H9 (cell line): ENCODE measurements around the gene DGCR8. TPM values are rescaled to one million over a fixed set of nuclear protein-coding genes. Genes with fewer than 3 reads are reported as not detected.
A peak's percentile ranks its signal among the peaks of the same experiment; 100 is the strongest.

Experiments used
- DNase-seq: peaks from one replicate; pipeline ENCODE4 v3.0.0-alpha.2; 2017
- H2AFZ ChIP-seq: one replicate; pipeline ENCODE4 v1.6.1; 2013; ENCODE audit warnings: mild to moderate bottlenecking, low read length, control low read depth, moderate library complexity
- H2AK5ac ChIP-seq: 2 replicates; pipeline ENCODE4 v1.6.1; 2013; ENCODE audit warnings: low read length, control low read depth, mixed read lengths; ENCODE audit not compliant: insufficient read length
- H2BK120ac ChIP-seq: one replicate; pipeline ENCODE4 v1.6.1; 2013; ENCODE audit warnings: low read depth, mild to moderate bottlenecking, low read length, control low read depth, inconsistent platforms; ENCODE audit not compliant: poor library complexity, severe bottlenecking
- H2BK12ac ChIP-seq: 2 replicates; pipeline ENCODE4 v1.6.1; 2013; ENCODE audit warnings: low read length, control low read depth, mixed read lengths, low read depth; ENCODE audit not compliant: insufficient read length
- H2BK15ac ChIP-seq: 2 replicates; pipeline ENCODE4 v1.6.1; 2013; ENCODE audit warnings: low read depth, low read length, control low read depth
- H2BK20ac ChIP-seq: one replicate; pipeline ENCODE4 v1.6.1; 2013; ENCODE audit warnings: low read depth, mild to moderate bottlenecking, low read length, control low read depth, inconsistent platforms; ENCODE audit not compliant: poor library complexity, severe bottlenecking
- H2BK5ac ChIP-seq: 2 replicates; pipeline ENCODE4 v1.6.1; 2013; ENCODE audit warnings: low read length, control low read depth, mixed read lengths; ENCODE audit not compliant: insufficient read length
- H3K14ac ChIP-seq: 2 replicates; pipeline ENCODE4 v1.6.1; 2013; ENCODE audit warnings: low read length, control low read depth; ENCODE audit not compliant: insufficient read depth
- H3K18ac ChIP-seq: 2 replicates; pipeline ENCODE4 v1.6.1; 2013; ENCODE audit warnings: low read depth, mild to moderate bottlenecking, mixed read lengths, low read length, control low read depth; ENCODE audit not compliant: insufficient read length
- H3K23ac ChIP-seq: 2 replicates; pipeline ENCODE4 v1.6.1; 2013; ENCODE audit warnings: low read length, control low read depth, mixed read lengths, low read depth; ENCODE audit not compliant: insufficient read length
- H3K23me2 ChIP-seq: 2 replicates; pipeline ENCODE4 v1.6.1; 2013; ENCODE audit warnings: low read depth, mild to moderate bottlenecking, mixed read lengths, low read length, control low read depth; ENCODE audit not compliant: insufficient read length, poor library complexity, severe bottlenecking
- H3K27ac ChIP-seq: 2 replicates; pipeline ENCODE4 v1.5.1; 2013; ENCODE audit warnings: low read length, control low read depth, mixed read lengths, low read depth; ENCODE audit not compliant: insufficient read length
- H3K27me3 ChIP-seq: 2 replicates; pipeline ENCODE4 v1.6.1; 2013; ENCODE audit warnings: low read length, control low read depth, inconsistent platforms; ENCODE audit not compliant: insufficient read depth
- H3K4ac ChIP-seq: 2 replicates; pipeline ENCODE4 v1.6.1; 2013; ENCODE audit warnings: low read depth, mild to moderate bottlenecking, control low read depth, inconsistent platforms, low read length, moderate library complexity
- H3K4me1 ChIP-seq: 2 replicates; pipeline ENCODE4 v1.6.1; 2013; ENCODE audit warnings: low read length, control low read depth, inconsistent platforms; ENCODE audit not compliant: insufficient read depth
- H3K4me2 ChIP-seq: 2 replicates; pipeline ENCODE4 v1.6.1; 2013; ENCODE audit warnings: low read length, control low read depth, mixed read lengths; ENCODE audit not compliant: insufficient read length, insufficient read depth
- H3K56ac ChIP-seq: 2 replicates; pipeline ENCODE4 v1.6.1; 2013; ENCODE audit warnings: low read depth, mild to moderate bottlenecking, mixed read lengths, low read length, control low read depth; ENCODE audit not compliant: insufficient read length
- H3K79me1 ChIP-seq: 2 replicates; pipeline ENCODE4 v1.6.1; 2013; ENCODE audit warnings: low read depth, mild to moderate bottlenecking, moderate library complexity, low read length, control low read depth, inconsistent platforms; ENCODE audit not compliant: insufficient read depth, poor library complexity, severe bottlenecking
- H3K79me2 ChIP-seq: 2 replicates; pipeline ENCODE4 v1.6.1; 2013; ENCODE audit warnings: low read length, control low read depth, inconsistent platforms; ENCODE audit not compliant: insufficient read depth
- H3K9ac ChIP-seq: 2 replicates; pipeline ENCODE4 v1.6.1; 2013; ENCODE audit warnings: low read length, control low read depth, mixed read lengths; ENCODE audit not compliant: insufficient read length; ENCODE audit errors: extremely low read depth
- H3K9me3 ChIP-seq: one replicate; pipeline ENCODE4 v1.6.1; 2013; ENCODE audit warnings: low read depth, low read length, inconsistent platforms; ENCODE audit not compliant: control insufficient read depth
- H3T11ph ChIP-seq: one replicate; pipeline ENCODE4 v1.6.1; 2013; ENCODE audit warnings: mild to moderate bottlenecking, low read length, control low read depth, inconsistent platforms
- H4K20me1 ChIP-seq: one replicate; pipeline ENCODE4 v1.6.1; 2013; ENCODE audit not compliant: control insufficient read depth, insufficient read length, insufficient read depth
- H4K5ac ChIP-seq: 2 replicates; pipeline ENCODE4 v1.6.1; 2013; ENCODE audit warnings: low read depth, mild to moderate bottlenecking, mixed read lengths, low read length, control low read depth; ENCODE audit not compliant: insufficient read length
- H4K8ac ChIP-seq: replicated peaks from 2 replicates; pipeline ENCODE4 v1.6.1; 2013; ENCODE audit warnings: low read length, control low read depth, mixed read lengths, low read depth; ENCODE audit not compliant: insufficient read length
- H4K91ac ChIP-seq: 2 replicates; pipeline ENCODE4 v1.6.1; 2013; ENCODE audit warnings: low read depth, mild to moderate bottlenecking, moderate library complexity, mixed read lengths, low read length, control low read depth; ENCODE audit not compliant: insufficient read length
- H3K27ac Mint-ChIP-seq, 3 experiments: 2 replicates in 2 of 3; 3 replicates in 1 of 3; pipeline ENCODE4 v1.8.0; 2020 to 2021; ENCODE audit warnings: mixed read lengths in 3 of 3, mild to moderate bottlenecking in 1 of 3, moderate library complexity in 1 of 3
- H3K27me3 Mint-ChIP-seq: 2 replicates; pipeline ENCODE4 v1.8.0; 2021; ENCODE audit warnings: low read depth, mild to moderate bottlenecking, moderate library complexity, mixed read lengths
- H3K36me3 Mint-ChIP-seq, 3 experiments: 2 replicates in 2 of 3; 3 replicates in 1 of 3; pipeline ENCODE4 v1.8.0; 2020 to 2021; ENCODE audit warnings: low read depth in 3 of 3, mixed read lengths in 3 of 3; ENCODE audit not compliant: insufficient read depth in 1 of 3
- H3K4me1 Mint-ChIP-seq, 2 experiments: 2 replicates each; pipeline ENCODE4 v1.8.0; 2020; ENCODE audit warnings: mixed read lengths in 2 of 2
- H3K4me3 Mint-ChIP-seq, 2 experiments: 2 replicates in 1 of 2; 3 replicates in 1 of 2; pipeline ENCODE4 v1.8.0; 2020 to 2021; ENCODE audit warnings: mild to moderate bottlenecking in 2 of 2, mixed read lengths in 2 of 2, moderate library complexity in 1 of 2
- H3K9me3 Mint-ChIP-seq, 2 experiments: 2 replicates in 1 of 2; 3 replicates in 1 of 2; pipeline ENCODE4 v1.8.0; 2020; ENCODE audit warnings: mild to moderate bottlenecking in 2 of 2, mixed read lengths in 2 of 2, moderate library complexity in 1 of 2
- CTCF ChIP-seq: fragments of 200-600 bp; sonication (generic); conservative IDR thresholded peaks from 3 replicates; pipeline ENCODE4 v1.8.0; 2021; ENCODE audit warnings: antibody characterized with exemption, mild to moderate bottlenecking
- WGBS: extraction: QIAGEN DNeasy Blood & Tissue Kit; methylation state at CpG from one replicate; pipeline ENCODE4 v1.1.7; 2013; ENCODE audit warnings: missing lambda C conversion rate, low lambda C conversion rate, mixed read lengths; ENCODE audit not compliant: insufficient read length; ENCODE audit errors: extremely low coverage; 5-methylcytosine and 5-hydroxymethylcytosine counted together
- total RNA-seq: library from RNA; stranded (reverse); gene quantifications from 2 replicates; pipeline ENCODE4 v1.2.1, GENCODE V29; 2021

Gene DGCR8
- total RNA-seq, 1 experiment from 2014 or later, result 74.5 TPM

- Histone ChIP-seq H3K9ac (no peak overlapping the region), H2BK15ac (no peak overlapping the region), H2AK5ac (no peak overlapping the region), H4K5ac (no peak overlapping the region), H3K14ac (no peak overlapping the region), H3T11ph (no peak overlapping the region), H2BK12ac (no peak overlapping the region), H3K23ac (no peak overlapping the region), H4K20me1 (no peaks in the 10 kb centered on the region), H3K56ac (no peak overlapping the region), H2AFZ (no peak overlapping the region), H3K79me2 (no peaks in the 10 kb centered on the region), H4K8ac (no peak overlapping the region), H3K27me3 (no peaks in the 10 kb centered on the region), H3K9me3 (no peaks in the 10 kb centered on the region), H3K4me2 (no peak overlapping the region), H3K4me1 (no peaks in the 10 kb centered on the region), H4K91ac (no peak overlapping the region), H3K27ac (no peak overlapping the region), H3K4ac (no peak overlapping the region), H3K79me1 (no peaks in the 10 kb centered on the region), H2BK20ac (no peak overlapping the region), H2BK5ac (no peak overlapping the region), H2BK120ac (no peak overlapping the region), H3K23me2 (no peaks in the 10 kb centered on the region), H3K18ac (no peak overlapping the region)
- Mint-ChIP-seq H3K4me1 (no peaks in the 10 kb centered on the region; a peak in 2 of 4 replicates), H3K27me3 (no peaks in the 10 kb centered on the region; the same call in 1 of the 2 replicates), H3K9me3 (no peaks in the 10 kb centered on the region), H3K36me3 (peaks cover 32 to 77% (median 67%) of the 10 kb centered on the region in 3 experiments; a peak in 6 of 7 replicates), H3K4me3 (no peak overlapping the region), H3K27ac (peak overlapping the region in 1 of 3 experiments; percentile 84; a peak in 2 of 7 replicates)
- TF ChIP-seq CTCF, result no peak
- no CpG with 5 or more reads among the region's 9 CpGs for WGBS
- DNase-seq, result no peak
Observed at GRCh38 chr22:20110359-20110985, 30.4 kb downstream of the DGCR8 start.
